ENCODE measurements around the gene TYK2. TPM values are rescaled to one million over a fixed set of nuclear protein-coding genes. Genes with fewer than 3 reads are reported as not detected.

Gene TYK2
- total and polyA plus RNA-seq, 9 of the 15 experiments (the other 6 are each of a cell fraction or from before 2014, with no cell fraction given) = 15.0 to 182 (median 85.9) TPM

DNA sequence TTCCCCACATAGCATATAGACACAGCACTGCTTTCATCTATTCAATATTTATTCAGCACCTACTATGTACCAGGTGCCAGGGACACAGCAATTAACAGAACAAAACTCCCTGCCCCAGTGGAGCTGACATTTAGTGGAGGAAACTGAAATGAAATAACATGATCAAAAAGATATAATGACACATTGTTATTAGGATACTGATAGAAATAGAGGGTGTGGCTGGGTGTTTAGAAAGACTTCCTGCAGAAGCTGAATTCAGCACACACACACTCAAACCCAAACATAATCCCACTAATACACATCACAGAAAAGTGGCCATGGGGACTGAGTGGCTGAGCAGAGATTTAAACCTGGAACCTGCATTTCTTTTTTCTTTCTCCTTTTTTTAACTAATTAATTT, 26.7 kb upstream of the TYK2 start (continued):
- TF ChIP-seq, protein P1, sequence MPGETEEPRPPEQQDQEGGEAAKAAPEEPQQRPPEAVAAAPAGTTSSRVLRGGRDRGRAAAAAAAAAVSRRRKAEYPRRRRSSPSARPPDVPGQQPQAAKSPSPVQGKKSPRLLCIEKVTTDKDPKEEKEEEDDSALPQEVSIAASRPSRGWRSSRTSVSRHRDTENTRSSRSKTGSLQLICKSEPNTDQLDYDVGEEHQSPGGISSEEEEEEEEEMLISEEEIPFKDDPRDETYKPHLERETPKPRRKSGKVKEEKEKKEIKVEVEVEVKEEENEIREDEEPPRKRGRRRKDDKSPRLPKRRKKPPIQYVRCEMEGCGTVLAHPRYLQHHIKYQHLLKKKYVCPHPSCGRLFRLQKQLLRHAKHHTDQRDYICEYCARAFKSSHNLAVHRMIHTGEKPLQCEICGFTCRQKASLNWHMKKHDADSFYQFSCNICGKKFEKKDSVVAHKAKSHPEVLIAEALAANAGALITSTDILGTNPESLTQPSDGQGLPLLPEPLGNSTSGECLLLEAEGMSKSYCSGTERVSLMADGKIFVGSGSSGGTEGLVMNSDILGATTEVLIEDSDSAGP (CRISPR knock-in tag; IDR thresholded peaks at IDR 0.05) = no peak
- TF ChIP-seq MEF2A (IDR thresholded peaks at IDR 0.05; ENCODE audit: control insufficient read depth, low read depth, low read length) = no peak
- TF ChIP-seq ZSCAN32 (CRISPR knock-in tag; IDR thresholded peaks at IDR 0.05) = no peak
- no peak for TF ChIP-seq ZNF274 (IDR thresholded peaks at IDR 0.05; ENCODE audit: borderline replicate concordance, low read depth, low read length)
- TF ChIP-seq ATF3 (IDR thresholded peaks at IDR 0.05) = no peak
- no peak for TF ChIP-seq ATF3 (CRISPR knock-in tag; conservative IDR thresholded peaks at IDR 0.05)
- TF ChIP-seq, protein P2, sequence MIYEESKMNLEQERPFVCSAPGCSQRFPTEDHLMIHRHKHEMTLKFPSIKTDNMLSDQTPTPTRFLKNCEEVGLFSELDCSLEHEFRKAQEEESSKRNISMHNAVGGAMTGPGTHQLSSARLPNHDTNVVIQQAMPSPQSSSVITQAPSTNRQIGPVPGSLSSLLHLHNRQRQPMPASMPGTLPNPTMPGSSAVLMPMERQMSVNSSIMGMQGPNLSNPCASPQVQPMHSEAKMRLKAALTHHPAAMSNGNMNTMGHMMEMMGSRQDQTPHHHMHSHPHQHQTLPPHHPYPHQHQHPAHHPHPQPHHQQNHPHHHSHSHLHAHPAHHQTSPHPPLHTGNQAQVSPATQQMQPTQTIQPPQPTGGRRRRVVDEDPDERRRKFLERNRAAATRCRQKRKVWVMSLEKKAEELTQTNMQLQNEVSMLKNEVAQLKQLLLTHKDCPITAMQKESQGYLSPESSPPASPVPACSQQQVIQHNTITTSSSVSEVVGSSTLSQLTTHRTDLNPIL (CRISPR knock-in tag; IDR thresholded peaks at IDR 0.05) = no peak
- TF ChIP-seq CCNT2 (IDR thresholded peaks at IDR 0.05; ENCODE audit: borderline replicate concordance, extremely low read depth, insufficient read length, low read depth, low read length) = no peak
- TF ChIP-seq FOXP1 (CRISPR knock-in tag; IDR thresholded peaks at IDR 0.05) = no peak
- no peak for TF ChIP-seq NCOA1 (IDR thresholded peaks at IDR 0.05; ENCODE audit: low read depth)
- TF ChIP-seq, protein P3, sequence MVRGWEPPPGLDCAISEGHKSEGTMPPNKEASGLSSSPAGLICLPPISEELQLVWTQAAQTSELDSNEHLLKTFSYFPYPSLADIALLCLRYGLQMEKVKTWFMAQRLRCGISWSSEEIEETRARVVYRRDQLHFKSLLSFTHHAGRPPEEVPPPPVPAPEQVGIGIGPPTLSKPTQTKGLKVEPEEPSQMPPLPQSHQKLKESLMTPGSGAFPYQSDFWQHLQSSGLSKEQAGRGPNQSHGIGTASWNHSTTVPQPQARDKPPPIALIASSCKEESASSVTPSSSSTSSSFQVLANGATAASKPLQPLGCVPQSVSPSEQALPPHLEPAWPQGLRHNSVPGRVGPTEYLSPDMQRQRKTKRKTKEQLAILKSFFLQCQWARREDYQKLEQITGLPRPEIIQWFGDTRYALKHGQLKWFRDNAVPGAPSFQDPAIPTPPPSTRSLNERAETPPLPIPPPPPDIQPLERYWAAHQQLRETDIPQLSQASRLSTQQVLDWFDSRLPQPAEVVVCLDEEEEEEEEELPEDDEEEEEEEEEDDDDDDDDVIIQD (CRISPR knock-in tag; IDR thresholded peaks at IDR 0.05) = no peak
- TF ChIP-seq SREBF1 (IDR thresholded peaks at IDR 0.05; ENCODE audit: borderline replicate concordance, low read depth, low read length) = no peak
- TF ChIP-seq MCM3 (IDR thresholded peaks at IDR 0.05) = no peak
- no peak for TF ChIP-seq ARHGAP35 (IDR thresholded peaks at IDR 0.05; ENCODE audit: partially characterized antibody)
- no peak for TF ChIP-seq KLF1 (tag; IDR thresholded peaks at IDR 0.05)
- TF ChIP-seq, protein P4, sequence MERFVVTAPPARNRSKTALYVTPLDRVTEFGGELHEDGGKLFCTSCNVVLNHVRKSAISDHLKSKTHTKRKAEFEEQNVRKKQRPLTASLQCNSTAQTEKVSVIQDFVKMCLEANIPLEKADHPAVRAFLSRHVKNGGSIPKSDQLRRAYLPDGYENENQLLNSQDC (CRISPR knock-in tag; IDR thresholded peaks at IDR 0.05) = no peak

Data from K562 (cell line).